Uterus (tissue), 4 donors: Measurements from ENCODE around the gene GYG2. TPM values are rescaled to one million over a fixed set of nuclear protein-coding genes. Genes with fewer than 3 reads are reported as not detected.

Experiments
- DNase-seq, 2 donors: peaks; one replicate each; pipeline ENCODE4 v3.0.0-alpha.2; 2019 to 2020
- H3K27ac ChIP-seq, 2 donors: fragments of 200-600 bp; sonication (generic); 1 replicate in 1 of 2; 2 replicates in 1 of 2; pipeline ENCODE4 v1.5.1; 2016 to 2018
- H3K27me3 ChIP-seq, 2 donors: fragments of 200-600 bp; sonication (generic); one replicate each; pipeline ENCODE4 v1.5.1; 2018 to 2019; ENCODE audit warnings: control low read depth in 1 of 2
- H3K36me3 ChIP-seq, 2 donors: fragments of 200-600 bp; sonication (generic); one replicate each; pipeline ENCODE4 v1.5.1; 2019; ENCODE audit warnings: control low read depth in 1 of 2
- H3K4me1 ChIP-seq, 2 donors: fragments of 200-600 bp; sonication (generic); one replicate each; pipeline ENCODE4 v1.5.1; 2018 to 2019; ENCODE audit warnings: control low read depth in 1 of 2
- H3K4me3 ChIP-seq, 2 donors: fragments of 200-600 bp; sonication (generic); 1 replicate in 1 of 2; 2 replicates in 1 of 2; pipeline ENCODE4 v1.5.1; 2018 to 2019; ENCODE audit warnings: mild to moderate bottlenecking in 1 of 2
- H3K9me3 ChIP-seq, 2 donors: fragments of 200-600 bp; sonication (generic); one replicate each; pipeline ENCODE4 v1.5.1; 2019; ENCODE audit warnings: control low read depth in 1 of 2
- CTCF ChIP-seq, 4 experiments: fragments of 200-600 bp in 2 of 4; fragments of 450-650 bp in 2 of 4; sonication (generic) in 2 of 4; IDR thresholded peaks; one replicate each; pipeline ENCODE4 v1.5.1; 2016 to 2019; ENCODE audit warnings: antibody characterized with exemption in 4 of 4, mild to moderate bottlenecking in 2 of 4, moderate library complexity in 1 of 4
- POLR2A ChIP-seq, 2 donors: fragments of 450-650 bp; IDR thresholded peaks; one replicate each; pipeline ENCODE4 v1.6.1; 2016; ENCODE audit warnings: antibody characterized with exemption in 2 of 2, mild to moderate bottlenecking in 1 of 2, moderate library complexity in 1 of 2
- intact Hi-C: fragments of 100-400 bp; cut with DNase I; formaldehyde crosslinking; loops from one replicate; pipeline ENCODE4 v1.15.1; 2023; ENCODE audit warnings: low total_unique reads
- total RNA-seq, 4 donors: library from RNA; depleted of rRNA in 3 of 4; stranded (reverse); fragments of >200 nt in 3 of 4; gene quantifications; one replicate each; pipeline versions ENCODE4 v1.1.0 to v1.2.4, GENCODE V29; 2014 to 2023
- donor health status: DM: yes; HTN: yes; CAD: no.

The GYG2 gene
- total RNA-seq, 4 donors from 2014 or later: 1.0 to 9.6 (median 2.4) TPM; not detected in 1

GRCh38 chrX:2862404-2862803 is 33.7 kb downstream of the GYG2 start:
- H3K9me3 ChIP-seq: no peaks in the 10 kb centered on the region
- no peak overlapping the region for H3K27ac ChIP-seq
- no peak overlapping the region for H3K4me3 ChIP-seq
- intact Hi-C loops: no loop called here
- H3K4me1 ChIP-seq: no peaks in the 10 kb centered on the region
- TF ChIP-seq CTCF (IDR thresholded peaks at IDR 0.05): no peak
- TF ChIP-seq POLR2A (IDR thresholded peaks at IDR 0.05): no peak
- no peaks in the 10 kb centered on the region for H3K36me3 ChIP-seq
- DNase-seq: no peak
- no peaks in the 10 kb centered on the region for H3K27me3 ChIP-seq

- intact Hi-C loops: no loop called here
- Histone ChIP-seq H3K36me3 (no peaks in the 10 kb centered on the region), H3K27me3 (no peaks in the 10 kb centered on the region), H3K27ac (no peak overlapping the region), H3K4me3 (no peak overlapping the region), H3K9me3 (no peaks in the 10 kb centered on the region), H3K4me1 (no peaks in the 10 kb centered on the region)
- no peak for DNase-seq
- TF ChIP-seq CTCF (IDR thresholded peaks at IDR 0.05): no peak
Measured at GRCh38 chrX:2863646-2864045, 34.9 kb downstream of the GYG2 start.

GRCh38 chrX:2867206-2867605 is 38.5 kb downstream of the GYG2 start:
- TF ChIP-seq POLR2A (IDR thresholded peaks at IDR 0.05) (no peak), CTCF (IDR thresholded peaks at IDR 0.05) (no peak)
- no peaks in the 10 kb centered on the region for H3K9me3 ChIP-seq
- no peaks in the 10 kb centered on the region for H3K36me3 ChIP-seq
- intact Hi-C loops: no loop called here
- no peak overlapping the region for H3K27ac ChIP-seq
- H3K4me3 ChIP-seq: no peak overlapping the region
- DNase-seq: no peak
- no peaks in the 10 kb centered on the region for H3K27me3 ChIP-seq
- H3K4me1 ChIP-seq: no peaks in the 10 kb centered on the region

- no peaks in the 10 kb centered on the region for H3K36me3 ChIP-seq
- no peak for DNase-seq
- no peak overlapping the region for H3K27ac ChIP-seq
- intact Hi-C loops: no loop called here
- H3K27me3 ChIP-seq: no peaks in the 10 kb centered on the region
- TF ChIP-seq CTCF (IDR thresholded peaks at IDR 0.05): no peak
- no peak for TF ChIP-seq POLR2A (IDR thresholded peaks at IDR 0.05)
- H3K4me1 ChIP-seq: no peaks in the 10 kb centered on the region
- no peak overlapping the region for H3K4me3 ChIP-seq
- H3K9me3 ChIP-seq: no peaks in the 10 kb centered on the region
Measured at GRCh38 chrX:2870650-2871049, 41.9 kb downstream of the GYG2 start.

GRCh38 chrX:2871831-2872230 is 43.1 kb downstream of the GYG2 start:
- Histone ChIP-seq H3K36me3 (no peaks in the 10 kb centered on the region), H3K9me3 (no peaks in the 10 kb centered on the region), H3K27ac (no peak overlapping the region), H3K4me3 (no peak overlapping the region), H3K4me1 (no peaks in the 10 kb centered on the region), H3K27me3 (no peaks in the 10 kb centered on the region)
- intact Hi-C loops: no loop called here
- DNase-seq: no peak
- TF ChIP-seq CTCF (IDR thresholded peaks at IDR 0.05) (no peak), POLR2A (IDR thresholded peaks at IDR 0.05) (no peak)
